Epidermal melanocyte (primary cell): ENCODE data around the gene USP7.
"Not testable (repeated sequence)": the region's sequence is repeated elsewhere in the genome, so short reads cannot be mapped to it uniquely, and the experiment has no call there.

Experiments
- DNase-seq: peaks from one replicate; pipeline ENCODE4 v3.0.0; 2011; ENCODE audit warnings: low spot score; ENCODE audit not compliant: insufficient read length

USP7 gene

DNA sequence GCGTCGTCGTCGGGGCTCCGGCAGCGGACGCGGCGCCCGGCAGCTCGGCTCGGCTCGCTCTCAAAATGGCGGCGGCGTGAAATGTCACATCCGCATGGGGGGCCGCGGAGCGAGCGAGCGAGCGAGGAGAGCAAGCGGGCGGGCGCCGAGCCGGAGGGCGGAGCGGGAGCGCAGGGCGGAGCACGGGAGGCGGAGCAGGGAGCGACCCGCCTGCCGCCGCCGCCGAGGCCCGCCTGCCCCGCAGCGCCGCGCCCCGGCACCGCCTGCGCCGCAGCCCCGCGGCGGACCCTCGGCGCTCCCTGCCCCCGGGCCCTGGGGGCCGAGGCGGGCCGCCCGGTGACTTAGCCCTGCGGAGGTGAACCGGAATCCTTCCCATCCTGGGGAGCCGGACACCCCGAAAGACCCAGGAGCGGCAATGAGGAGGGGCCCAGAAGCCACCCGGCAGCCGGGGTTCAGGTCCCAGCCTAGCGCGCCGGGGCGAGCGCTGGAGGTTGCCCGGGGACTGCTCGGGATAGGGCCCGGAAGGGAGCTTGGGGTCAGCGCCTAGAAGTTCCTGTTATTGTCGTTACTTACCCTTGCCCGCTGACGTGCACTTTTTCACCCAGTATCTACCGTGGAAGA is at the start of gene USP7:
USP7 (minus strand) TSS at position 86 of the 621 bp plus-strand sequence. CDS start 621 bp downstream, outside the sequence.
- peak; percentile 96 for DNase-seq

DNA sequence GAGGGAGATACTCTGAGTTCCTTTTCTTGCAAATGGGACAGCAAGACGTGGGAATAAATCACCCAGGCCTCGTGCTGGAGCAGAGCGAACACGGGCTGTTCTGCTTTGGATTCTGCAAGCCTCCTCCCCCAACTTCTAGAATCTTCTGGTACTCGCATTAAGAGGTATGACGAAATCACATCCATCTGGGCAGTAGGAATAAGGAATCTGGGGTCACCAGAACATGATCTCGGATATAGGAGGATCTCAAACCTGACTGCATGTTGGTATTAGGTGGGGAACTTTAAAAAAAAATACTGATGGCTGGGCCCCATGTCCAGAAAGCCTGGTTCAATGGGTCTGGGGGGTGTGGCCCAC is 49.8 kb upstream of the USP7 start:
- DNase-seq, result no peak

DNA sequence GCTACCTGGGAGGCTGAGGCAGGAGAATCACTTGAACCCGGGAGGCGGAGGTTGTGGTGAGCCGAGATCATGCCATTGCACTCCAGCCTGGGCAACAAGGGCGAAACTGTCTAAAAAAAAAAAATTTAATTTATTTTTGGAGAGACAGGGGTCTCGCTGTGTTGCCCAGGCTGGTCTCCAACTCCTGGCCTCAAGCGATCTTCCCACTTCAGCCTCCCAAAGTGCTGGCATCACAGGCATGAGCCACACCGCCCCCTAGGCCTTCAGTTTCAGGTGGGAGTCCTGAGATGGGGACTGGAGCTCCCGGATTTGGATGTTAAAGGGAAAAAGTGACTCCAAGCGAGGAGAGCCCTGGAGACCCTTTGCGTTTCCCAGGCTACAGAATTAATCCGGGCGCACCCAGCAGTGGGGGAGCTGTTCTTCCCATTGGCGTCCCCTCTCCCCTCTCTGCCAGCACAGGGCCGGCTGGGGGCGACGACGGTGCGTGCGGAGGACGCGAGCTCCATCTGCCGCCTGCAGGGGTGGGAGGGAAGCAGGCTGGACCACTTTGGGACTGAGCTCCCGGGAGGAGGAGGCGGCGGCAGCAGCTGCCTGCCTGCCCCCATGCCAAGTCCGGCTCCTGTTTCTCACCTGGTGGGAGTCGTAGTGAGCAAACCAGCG is 49.3 kb upstream of the USP7 start:
- DNase-seq, result no peak

DNA sequence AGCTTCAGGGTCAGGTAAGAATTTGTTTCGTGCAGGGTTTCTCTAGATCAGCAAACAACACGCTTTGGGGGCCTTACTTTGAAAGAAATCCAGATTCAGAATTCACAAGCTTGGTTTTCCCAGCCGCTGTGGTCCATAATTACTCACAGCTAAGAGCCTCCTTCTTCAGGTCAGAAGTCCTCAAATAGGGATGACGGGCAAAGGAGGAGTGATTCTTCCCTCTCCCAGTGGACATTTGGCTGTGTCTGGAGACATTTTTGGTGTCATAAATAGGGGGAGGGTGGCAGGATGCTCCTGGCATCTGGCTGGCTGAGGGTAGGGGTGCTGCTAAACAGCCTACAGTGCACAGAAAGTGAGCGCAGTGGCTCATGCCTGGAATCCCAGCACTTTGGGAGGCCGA is 48.6 kb upstream of the USP7 start:
- DNase-seq, result no peak

DNA sequence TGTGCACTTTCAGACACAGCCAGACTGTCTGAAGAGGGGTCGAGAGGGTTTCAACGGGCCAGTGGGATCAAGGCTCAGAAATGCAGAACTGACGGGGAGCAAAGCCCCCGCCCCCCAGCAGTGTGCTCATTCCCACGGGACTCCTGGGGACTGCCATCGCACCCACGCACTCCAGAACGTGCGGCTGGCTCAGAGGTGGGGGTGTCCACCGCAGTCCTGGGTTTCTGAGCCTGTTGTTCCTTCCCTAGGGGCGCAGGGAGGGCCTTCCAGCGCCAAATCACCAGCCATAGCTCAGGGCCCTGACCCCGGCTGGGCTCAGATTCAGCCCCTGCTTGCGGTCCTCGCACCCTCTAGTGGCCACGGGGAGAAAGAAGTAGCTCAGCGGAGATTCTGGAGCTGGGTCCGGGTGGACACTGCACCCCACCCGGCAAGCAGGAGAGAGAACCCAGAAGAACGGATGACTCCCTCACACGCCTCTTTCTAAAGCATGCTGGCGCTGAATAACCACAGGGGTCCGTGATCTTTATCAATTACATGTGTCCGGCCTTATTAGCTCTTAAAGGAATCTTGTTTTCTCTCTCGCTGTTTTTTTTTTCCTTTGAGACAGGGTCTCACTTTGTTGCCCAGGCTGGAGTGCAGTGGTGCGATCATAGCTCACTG is 45.0 kb upstream of the USP7 start:
- DNase-seq, result peak; percentile 90

DNA sequence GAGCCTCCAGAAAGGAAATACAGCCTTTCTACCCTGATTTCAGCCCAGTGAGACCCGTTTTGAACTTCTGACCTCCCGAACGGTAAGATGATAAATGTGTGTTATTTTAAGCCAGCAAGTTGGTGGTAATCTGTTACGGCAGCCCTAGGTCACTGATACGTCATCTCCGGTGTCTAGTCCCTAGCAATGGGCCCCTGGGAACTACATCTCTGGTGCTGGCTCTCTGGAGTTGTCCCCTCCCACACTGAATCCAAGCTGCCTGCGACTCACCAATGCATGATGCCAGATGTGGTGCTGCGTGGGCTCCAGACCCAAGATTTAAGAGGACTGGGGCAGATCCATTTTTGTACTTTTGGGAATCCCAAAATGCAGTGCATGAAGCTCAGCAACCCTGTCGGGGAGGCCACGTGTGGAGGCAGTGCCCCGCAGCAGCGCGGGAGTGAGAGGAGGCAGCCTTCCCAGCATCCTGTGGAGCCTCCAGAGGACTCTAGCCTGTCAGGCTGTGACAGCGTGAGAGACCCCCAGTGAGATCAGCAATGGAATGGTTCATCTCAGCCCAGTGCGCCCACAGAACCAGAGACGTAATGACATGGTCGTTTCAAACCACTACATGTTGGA is 43.6 kb upstream of the USP7 start:
- no peak for DNase-seq

DNA sequence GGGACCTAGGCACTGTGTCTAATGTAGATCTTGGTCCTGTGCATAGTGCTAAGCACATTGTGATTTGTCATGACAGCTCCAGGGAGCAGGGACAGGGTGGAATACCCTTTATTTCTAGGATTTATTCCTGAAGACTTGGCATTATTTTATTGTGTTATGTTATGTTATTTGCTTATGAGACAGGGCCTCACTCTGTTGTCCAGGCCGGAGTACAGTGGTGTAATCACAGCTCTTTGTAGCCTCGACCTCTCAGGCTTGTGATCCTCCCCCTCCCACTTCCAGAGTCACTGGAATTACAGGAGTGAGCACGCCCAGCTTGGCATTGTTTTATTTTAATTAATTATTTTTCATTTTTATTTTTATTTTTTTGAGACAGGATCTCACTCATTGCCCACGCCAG is 40.5 kb upstream of the USP7 start:
- no peak for DNase-seq

DNA sequence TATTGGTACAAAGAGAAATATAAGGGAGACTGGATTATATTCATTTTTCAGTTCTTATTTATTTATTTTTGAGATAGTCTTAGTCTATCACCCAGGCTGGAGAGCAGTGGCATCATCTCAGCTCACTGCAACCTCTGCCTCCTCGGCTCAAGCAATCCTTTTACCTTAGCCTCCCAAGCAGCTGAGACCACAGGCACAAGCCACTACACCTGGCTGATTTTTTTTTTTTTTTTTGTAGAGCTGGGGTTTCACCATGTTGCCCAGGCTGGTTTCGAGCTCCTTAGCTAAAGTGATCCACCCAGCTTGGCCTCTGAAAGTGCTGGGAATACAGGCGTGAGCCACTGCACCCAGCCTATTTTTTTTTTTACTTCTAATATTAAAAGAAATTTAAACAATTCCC is 40.1 kb upstream of the USP7 start:
- no peak for DNase-seq

DNA sequence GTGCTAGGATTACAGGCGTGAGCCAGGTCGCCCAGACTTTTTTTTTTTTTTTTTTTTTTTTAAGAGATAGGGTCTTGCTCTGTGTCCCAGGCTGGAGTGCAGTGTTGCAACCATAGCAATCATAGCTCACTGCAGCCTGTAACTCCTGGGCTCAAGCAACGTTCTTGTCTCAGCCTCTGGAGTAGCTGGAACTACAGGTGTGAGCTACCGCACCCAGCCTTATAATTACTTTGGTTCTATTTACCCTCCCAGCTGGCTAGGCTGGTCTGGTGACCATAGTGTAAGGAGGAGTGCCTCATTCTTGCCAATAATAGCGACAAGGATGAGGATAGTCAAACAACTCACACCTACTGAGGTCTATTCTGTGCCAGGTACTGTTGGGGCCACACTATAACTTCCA is 39.6 kb upstream of the USP7 start:
- no peak for DNase-seq

DNA sequence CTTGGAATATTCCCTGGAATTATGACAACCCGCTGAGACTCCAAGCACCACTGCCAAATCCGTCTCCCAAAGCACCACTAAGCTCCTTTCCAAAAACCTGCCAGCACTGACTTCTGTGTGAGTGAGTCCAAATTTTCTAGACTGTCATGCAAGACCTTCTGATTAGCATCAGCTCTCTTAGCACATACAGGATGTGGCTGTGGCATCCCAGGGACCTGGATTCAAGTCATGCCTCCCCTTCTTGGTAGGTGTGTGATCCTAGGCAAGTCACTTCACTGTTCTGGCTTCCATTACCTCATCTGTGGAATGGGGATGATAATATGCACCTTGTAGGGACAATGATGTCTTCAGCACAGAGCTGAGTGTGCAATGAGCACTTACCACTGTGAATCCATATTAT is 38.3 kb upstream of the USP7 start:
- no peak for DNase-seq

DNA sequence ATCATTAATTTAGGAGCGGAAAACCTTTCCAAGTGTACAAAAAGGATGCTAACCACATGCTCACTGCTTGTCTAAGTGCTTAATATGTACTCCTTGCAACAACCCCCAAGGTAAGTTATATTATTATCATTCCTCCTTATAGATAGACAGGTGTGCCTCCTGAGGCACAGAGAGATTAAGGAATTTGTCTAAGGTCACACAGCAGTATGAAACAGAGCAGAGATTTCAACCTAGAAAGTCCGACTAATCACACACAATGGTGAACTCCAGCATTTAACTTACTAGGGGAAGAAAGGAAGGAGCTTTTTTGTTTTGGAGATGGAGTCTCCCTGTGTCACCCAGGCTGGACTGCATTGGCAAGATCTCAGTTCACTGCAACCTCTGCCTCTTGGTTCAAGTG is 37.0 kb upstream of the USP7 start:
- DNase-seq, result no peak

DNA sequence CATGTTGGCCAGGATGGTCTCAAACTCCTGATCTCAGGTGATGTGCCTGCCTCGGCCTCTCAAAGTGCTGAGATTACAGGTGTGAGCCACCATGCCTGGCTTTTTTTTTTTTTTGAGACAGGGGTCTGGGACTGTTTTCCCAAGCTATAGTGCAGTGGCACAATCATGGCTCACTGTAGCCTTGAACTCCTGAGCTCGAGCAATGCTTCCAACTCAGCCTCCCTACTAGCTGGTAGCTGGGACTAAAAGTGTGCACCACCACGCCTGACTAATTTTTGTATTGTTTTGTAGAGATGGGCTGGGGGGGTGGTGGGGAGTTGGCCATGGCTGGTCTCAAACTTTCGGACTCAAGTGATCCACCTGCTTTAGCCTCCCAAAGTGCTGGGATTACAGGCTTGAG is 36.1 kb upstream of the USP7 start:
- DNase-seq, result no peak

DNA sequence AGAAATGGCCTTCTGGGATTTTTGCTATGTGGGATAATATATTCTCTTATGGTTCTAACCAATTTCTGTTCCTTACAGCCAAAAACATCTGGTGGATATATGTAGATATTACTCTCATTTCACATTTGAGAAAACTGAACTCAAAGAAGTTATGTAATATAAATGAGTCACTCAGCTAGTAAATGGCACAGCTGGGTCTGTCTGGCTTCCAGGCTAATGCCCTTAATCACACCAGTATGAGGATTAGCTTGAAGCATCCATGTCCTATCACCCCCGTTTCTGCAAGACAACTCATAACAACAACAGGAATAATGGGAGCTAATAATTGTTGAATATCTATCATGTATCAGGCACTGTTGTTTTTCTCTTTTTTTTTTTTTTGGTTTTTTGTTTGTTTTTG is 34.4 kb upstream of the USP7 start:
- no peak for DNase-seq

DNA sequence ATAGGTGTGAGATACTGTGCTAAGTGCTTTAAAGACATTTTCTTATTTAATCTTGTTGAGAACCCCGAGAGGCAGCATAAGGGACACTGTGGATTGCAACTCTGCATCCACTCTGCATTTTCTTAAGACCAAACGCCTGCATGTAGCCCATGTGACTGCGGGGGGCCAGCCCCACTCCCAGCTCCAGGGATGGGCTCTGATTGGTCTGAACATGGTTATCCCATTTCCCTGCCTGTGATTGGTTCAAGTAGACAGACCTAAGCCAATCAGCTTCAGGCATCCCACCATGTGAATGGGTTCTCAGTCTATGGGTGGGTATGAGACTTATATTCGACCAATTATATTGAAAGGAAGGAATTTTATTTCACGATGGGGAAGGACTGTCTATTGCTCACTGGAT is 33.2 kb upstream of the USP7 start:
- DNase-seq, result no peak

DNA sequence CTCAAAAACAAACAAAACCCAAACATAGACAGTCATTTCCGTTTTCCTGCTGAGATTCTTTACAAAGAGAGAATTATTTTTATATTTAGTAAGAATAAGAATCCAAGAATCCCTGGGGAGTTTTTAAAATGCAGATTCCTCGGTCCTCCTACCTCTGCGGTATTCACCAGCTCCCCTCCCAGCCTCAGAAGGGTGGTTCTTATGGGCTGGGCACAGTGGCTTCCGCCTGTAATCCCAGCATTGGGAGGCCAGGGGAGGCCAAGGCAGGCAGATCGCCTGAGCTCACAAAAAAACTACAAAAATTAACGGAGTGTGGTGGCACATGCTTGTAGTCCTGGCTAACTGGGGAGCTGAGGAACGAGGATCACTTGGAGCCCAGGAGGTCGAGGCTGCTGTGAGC is 26.7 kb upstream of the USP7 start:
- DNase-seq, result no peak

DNA sequence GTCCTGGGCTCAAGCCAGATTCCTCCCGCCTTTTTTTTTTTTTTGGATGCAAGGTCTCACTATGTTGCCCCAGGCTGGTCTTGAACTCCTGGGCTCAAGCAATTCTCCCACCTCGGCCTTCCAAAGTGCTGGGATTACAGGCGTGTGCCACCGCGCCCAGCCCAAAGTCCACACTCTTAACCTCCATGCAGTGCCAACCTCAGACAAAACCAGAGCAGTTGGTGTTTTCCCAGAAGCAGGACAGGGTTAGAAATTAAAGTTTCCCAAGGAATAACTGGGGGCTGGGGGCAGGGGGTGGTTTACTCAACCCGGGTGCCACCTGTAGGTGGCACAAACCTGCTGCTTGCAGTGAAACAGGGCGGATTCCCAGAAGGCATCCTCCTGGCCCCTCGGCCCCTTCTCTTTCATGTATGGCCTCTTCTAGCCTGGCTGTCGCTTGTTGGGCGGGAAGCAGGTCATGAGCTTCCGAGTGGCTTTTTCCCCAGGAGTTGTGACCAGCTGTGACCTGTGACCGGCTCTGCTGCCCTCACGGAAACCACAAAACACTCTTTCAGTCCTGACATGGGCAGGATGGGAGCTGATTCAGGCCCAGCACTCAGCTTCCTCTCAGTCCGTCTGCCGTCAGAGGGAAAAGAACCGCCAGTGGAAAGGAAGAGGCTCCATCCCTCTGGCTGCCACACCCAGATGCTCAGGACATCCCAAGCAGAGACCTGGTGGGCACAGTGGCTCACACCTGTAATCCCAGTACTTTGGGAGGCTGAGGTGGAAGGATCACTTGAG is 25.6 kb upstream of the USP7 start:
- DNase-seq, result no peak

DNA sequence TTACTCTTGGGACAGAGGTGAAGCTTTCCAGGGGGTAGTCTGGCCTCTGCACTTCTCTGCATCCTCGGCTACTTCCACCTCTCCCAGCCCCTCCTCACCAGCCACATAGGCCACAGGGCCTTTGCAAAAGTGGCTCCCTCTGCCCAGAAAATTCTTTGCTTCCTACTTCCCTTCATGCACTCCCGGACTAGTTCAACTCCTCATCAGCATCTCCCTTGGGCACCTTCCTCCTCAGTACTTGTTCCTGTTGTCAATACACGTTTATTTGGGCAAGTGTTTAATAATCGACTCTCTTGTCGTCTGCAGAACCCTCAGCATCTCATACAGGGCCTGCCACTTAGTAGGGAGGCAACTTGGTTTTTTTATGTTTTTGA is 23.1 kb upstream of the USP7 start:
- no peak for DNase-seq

DNA sequence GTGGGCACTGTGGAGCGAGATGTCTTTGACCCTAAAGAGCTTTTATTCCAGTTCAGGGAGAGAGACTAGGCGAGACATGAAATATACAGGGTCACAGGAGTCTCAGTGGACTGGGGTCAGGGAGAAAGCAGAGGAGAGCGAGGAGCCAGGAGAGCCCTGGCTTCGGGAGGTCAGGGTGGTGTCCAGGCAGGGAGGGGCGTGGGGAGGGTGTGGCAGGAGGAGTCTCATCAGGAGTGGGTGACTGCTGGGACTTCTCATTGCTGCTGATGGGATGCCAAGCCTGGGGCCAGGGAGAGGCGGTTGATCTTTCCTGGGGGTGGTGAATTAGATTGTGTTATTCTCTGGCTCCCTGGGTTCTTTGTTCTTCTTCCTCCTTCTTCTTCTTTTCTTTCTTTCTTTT is 22.4 kb upstream of the USP7 start:
- no peak for DNase-seq

DNA sequence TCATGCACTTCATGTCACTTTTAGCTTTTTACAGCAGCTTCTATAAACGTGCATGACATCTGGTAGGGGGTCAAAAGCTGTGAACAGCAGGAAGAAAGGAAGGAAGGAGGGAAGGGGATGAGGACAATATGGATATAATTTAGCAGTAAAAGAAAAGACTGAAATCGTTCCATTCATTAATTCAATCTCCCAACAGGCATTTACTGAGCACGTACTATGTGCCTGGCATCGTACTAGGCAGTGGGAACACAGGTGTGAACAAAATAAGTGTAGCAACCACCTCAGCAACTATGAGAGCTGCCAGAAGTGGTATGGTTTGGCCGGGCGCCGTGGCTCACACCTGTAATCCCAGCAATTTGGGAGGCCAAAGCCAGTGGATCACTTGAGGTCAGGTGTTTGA is 19.1 kb upstream of the USP7 start:
- no peak for DNase-seq

DNA sequence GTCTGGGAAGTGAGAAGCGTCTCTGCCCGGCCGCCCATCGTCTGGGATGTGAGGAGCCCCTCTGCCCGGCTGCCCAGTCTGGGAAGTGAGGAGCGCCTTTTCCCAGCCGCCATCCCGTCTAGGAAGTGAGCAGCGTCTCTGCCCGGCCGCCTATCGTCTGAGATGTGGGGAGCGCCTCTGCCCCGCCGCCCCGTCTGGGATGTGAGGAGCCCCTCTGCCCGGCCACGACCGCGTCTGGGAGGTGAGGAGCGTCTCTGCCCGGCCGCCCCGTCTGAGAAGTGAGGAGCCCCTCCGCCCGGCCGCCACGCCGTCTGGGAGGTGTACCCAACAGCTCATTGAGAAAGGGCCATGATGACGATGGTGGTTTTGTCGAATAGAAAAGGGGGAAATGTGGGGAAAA is 18.2 kb upstream of the USP7 start:
- DNase-seq, result not testable (repeated sequence)

DNA sequence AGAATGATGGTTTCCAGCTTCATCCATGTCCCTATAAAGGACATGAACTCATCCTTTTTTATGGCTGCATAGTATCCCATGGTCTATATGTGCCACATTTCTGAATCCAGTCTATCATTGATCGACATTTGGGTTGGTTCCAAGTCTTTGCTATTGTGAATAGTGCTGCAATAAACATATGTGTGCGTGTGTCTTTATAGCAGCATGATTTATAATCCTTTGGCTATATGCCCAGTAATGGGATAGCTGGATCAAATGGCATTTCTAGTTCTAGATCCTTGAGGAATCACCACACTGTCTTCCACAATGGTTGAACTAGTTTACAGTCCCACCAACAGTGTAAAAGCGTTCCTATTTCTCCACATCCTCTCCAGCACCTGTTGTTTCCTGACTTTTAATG is 12.5 kb upstream of the USP7 start:
- not testable (repeated sequence) for DNase-seq

DNA sequence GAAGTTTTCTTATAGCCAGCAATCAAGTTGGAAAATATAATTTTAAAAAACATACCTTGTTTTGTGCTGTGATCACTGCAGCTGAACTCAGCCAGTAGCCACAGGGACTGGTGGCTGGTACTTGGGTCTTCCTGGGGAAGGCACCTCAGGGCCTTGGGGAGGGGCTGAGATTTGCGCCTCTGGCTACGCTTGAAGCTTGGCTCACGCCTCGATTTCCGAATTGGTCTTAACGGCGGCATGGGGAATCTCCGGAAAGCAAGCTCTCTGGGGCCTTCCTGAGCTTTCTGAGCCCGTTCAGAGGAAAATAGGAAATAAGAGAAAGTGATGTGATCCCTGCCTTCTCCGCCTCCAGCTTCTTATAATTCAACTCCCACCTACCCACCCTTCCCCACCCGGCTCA is 11.3 kb upstream of the USP7 start:
- no peak for DNase-seq
